GM18526 (cell line): ENCODE results near the gene INPP5A.

Experiments used
- POLR2A ChIP-seq: IDR thresholded peaks from 3 replicates; pipeline ENCODE4 v1.6.1; 2011; ENCODE audit not compliant: insufficient read length; ENCODE audit errors: extremely low read depth

Gene INPP5A

DNA sequence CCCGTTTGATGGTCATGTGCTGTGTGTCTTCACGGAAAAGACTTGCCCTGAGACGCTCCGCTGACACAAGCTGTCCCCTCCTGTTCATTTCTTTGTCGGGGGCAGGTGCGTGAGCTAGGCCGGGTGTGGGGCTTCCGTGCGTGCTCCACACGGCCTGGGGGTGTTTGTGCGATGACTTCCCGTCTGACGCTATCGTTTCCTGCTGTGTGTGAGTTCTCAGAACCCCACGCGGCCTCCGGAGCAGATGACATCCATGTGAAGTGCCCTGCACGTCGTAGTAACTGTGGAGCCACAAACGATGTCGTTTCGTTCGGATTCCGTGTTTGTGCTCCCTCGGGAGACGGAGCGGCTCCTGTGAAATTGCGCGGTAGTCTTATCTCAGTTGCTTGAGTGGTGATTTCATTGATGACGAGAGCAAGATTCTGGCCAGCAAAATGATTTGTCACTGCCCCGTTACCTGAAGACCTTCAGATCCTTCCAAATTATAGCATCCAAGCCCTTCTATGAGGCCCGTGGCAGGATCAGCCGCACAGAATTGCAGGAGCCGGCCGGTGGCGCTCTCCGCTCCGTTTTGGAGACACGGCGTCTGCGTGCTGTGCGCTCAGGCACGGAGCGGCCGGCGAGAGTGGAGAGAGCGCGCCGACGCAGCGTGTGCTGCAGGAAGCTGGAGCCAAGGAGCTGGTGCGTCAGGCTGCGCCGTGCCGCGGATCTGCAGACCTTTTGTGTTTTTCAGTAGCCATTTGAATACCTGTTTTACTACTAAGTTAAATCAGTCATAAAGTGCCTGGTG, 153.4 kb downstream of the INPP5A start:
- TF ChIP-seq POLR2A = no peak

GRCh38 chr10:132691711-132692153, 154.1 kb downstream of the INPP5A start:
- no peak for TF ChIP-seq POLR2A

GRCh38 chr10:132692311-132692710, 154.7 kb downstream of the INPP5A start:
- TF ChIP-seq POLR2A = no peak

- TF ChIP-seq POLR2A = no peak
Observed at GRCh38 chr10:132693676-132694075, 156.1 kb downstream of the INPP5A start.

- no peak for TF ChIP-seq POLR2A
Observed at GRCh38 chr10:132696204-132696603, 158.6 kb downstream of the INPP5A start.

- TF ChIP-seq POLR2A = no peak
Observed at GRCh38 chr10:132696728-132697577, 159.4 kb downstream of the INPP5A start.

DNA sequence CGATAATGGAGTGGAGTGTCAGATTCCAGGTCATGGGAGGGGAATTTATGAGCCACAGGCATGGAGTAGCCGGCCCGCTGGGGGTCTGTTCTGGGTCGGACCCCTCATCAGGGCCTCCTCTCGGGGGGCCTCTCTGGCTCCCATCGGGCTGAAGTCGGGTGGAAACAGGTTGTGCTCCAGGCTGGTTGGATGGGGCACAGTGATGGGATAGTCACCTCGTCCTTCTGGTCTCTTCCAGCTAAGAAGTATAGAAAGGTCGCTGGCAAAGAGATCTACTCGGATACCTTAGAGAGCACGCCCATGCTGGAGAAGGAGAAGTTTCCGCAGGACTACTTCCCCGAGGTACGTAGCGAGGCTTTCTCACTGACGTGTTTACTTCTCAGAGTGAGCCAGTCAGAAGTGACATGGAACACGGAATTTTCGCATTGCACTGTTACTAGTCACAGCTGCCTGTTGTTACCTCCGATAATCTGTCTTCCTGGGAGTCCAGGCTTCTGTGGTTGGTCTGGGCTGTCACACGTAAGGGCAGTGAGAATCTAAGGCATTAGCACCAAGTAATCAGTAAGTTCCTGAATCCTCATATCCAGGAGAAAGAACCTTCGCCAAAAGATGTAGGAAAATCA, 160.1 kb downstream of the INPP5A start:
- TF ChIP-seq POLR2A = no peak

GRCh38 chr10:132698211-132698751, 160.7 kb downstream of the INPP5A start:
- no peak for TF ChIP-seq POLR2A

DNA sequence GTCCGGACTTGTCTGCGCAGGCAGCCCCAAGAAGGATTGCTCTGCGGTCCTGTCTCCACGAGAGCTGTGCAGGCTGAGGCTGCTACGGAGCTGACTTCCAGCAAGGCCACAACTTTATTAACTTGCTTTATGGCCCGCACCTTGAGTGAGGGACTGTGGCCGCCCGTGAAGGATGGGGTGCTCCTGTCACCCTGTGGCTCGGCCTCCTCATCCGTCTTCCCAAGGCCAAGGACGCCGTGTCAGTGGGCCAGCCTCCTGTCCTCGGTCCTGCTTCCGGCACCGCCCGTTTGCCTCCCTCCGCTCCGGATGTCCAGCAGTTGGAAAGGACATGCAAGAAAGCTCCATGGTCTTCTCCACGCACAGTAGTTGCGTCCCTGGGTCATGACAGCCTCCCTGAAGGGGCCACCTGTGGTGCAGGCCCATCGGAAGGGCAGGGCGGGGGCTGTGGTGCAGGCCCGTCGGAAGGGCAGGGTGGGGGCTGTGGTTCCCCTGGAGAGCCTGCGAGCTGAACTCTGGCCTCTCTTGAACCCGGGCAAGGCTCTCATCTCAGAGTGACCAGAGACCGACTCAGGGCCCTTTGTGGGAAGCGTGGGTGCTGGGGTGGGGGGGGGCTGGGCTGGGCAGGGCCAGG, 161.3 kb downstream of the INPP5A start:
- TF ChIP-seq POLR2A = no peak

DNA sequence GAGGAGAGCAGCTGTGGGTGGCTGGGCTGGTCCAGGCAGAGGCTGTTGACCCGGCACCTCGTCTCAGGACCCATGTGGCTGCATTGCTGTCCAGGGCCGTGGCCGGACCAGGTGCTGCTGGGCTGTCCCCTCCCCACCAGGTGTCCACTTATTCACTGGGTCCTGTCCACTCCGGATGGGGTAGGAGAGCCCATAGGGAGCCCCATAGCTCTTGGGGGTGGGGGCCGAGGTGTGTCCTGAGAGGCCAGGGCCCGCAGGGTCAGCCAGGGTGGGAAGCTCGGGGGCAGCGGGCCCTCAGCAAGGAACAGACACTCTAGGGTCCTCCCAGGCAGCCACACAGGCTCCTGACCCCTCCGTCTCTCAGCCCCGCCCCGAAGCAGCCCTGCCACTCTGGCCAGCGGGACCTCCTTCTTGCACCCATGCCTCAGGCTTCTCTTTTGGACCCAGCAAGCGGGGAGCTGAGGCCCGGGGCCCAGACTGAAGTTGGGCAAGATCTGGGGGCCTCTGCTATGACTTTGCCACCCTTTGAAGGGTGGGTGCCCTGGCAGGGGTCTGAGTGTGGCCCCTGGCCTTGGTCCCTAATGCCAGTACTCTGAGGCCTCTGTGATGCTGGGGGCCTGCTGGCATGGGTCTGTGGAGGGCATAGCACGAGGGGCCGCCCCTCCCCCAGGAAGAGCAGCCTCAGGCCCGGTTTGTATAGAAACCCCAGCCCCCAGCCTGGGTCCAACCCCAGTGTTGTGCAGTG, 162.0 kb downstream of the INPP5A start:
- no peak for TF ChIP-seq POLR2A

DNA sequence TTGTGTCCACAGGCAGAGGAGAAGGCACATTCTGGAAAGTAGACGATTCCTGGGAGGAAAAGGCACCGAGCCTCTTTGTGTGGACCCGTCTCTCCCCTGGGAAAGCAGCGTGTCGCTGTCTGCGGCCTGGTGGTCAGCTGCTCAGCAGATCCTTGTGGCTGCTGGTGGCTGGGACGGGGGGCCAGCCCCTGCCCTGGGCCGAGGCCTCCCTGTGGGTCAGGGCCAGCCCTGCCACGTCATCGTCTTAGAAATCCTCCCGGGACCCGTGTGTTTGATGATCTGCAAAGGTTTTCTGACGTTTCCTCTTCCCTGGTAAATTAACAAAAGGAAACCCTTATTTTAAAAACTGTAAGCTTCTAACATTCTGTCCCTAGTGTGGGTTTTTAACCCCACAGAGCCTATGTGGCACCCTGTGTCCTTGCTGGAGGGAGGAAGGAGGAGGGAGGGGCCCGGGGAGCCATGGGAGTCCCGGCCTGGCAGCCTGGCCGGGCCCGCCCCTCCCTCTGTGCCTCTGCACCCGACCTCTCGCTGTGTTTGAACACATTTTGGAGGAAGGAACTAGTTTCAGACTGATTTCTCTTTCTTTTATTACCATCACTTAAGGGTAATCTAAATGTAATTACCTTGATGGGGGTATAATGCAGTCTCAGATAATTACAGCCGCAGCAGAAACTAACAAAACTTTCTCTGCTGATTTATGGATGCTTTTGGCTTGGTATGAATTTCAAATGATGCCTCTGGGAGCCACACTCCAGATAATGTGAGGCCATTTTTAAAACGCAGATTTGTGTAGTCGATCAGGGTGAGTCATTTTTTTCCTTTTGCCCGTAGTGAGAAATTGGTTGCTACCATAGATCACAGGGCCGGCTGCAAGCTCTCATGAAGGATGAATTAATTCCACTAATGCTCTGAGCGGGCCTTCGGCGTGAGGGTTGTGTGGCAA, 162.8 kb downstream of the INPP5A start:
- TF ChIP-seq POLR2A = no peak

DNA sequence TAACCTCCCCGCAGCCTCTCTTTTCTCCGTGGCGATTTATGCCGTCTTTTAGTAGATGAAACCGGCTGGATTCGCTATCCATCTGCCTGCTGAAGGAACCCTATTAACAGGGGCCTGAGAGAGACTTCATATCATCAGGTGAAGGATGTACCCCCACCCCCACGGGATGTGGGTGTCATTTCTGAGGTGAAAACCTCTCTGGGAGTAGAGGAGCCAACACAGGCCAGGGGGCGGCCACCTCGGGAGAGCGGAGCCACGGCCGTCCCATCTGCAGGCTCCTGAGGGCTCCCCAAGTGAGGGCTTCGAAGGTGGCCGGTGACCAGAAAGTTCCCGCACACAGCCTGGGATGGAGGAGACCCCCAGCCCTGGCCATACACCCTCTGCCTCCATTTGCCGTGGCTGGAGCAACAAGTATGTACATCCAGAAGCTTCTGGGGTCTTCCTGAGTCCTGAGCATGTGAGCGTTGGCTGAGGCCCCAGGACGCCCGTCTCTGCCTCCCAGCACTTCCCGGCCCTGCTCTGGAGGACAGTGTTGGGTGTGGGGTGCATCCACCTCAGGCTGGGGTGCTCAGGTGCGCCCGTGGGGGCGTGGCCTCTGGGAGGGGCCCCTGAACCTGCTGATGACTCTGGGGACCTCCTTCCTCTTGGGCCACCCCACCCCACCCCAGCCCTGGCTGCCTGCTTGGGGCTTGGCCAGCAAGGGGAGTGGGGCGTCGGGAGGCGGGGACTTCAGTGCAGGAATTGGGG, 163.7 kb downstream of the INPP5A start:
- no peak for TF ChIP-seq POLR2A

DNA sequence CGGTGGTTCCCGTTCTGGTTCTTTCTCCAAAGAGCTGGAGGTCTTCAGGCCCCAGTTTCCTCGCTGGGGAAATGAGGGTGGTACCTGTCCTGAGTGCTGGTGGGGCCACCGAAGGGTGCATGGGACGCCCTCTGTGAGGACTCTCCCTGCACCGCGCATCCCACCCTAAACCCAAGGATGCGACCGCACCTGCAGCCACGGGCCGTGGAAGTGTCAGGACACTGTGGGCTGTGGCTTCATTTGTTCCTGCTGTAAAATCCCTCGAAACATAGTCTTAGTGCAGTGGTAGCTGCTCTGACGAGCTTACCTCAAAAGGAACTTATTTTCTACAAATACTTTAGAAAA, 164.2 kb downstream of the INPP5A start:
- no peak for TF ChIP-seq POLR2A
